H1 (cell line): ENCODE results near the gene RNPS1. TPM values are rescaled to one million over a fixed set of nuclear protein-coding genes. Genes with fewer than 3 reads are reported as not detected.

Experiments used
- HDAC6 ChIP-seq: IDR thresholded peaks from one replicate; pipeline ENCODE4 v1.7.1; 2012; ENCODE audit warnings: low read depth, mild to moderate bottlenecking, inconsistent platforms, low read length, moderate library complexity
- RNF2 ChIP-seq: fragments of 200-900, 300-1000 bp; sonication (generic); IDR thresholded peaks from 2 replicates; pipeline ENCODE4 v1.7.1; 2016; ENCODE audit warnings: borderline replicate concordance, low read depth, mild to moderate bottlenecking, antibody characterized with exemption, low read length; ENCODE audit not compliant: poor library complexity, severe bottlenecking; ENCODE audit errors: missing control alignments
- SUZ12 ChIP-seq: fragments of 200-600 bp; sonication (generic); IDR thresholded peaks from 2 replicates; pipeline ENCODE4 v1.6.1; 2012; ENCODE audit warnings: mild to moderate bottlenecking, inconsistent platforms, low read length, moderate library complexity, mixed read lengths
- TAF1 ChIP-seq: IDR thresholded peaks from 2 replicates; pipeline ENCODE4 v1.6.1; 2011; ENCODE audit warnings: mild to moderate bottlenecking, low read depth, low read length
- polyA plus RNA-seq, 7 experiments: library from polyadenylated mRNA; depleted of rRNA in 3 of 7; stranded (reverse) in 5 of 7; unstranded in 2 of 7; fragments of >200 nt in 5 of 7; fragments of 200-250 nt in 2 of 7; gene quantifications; 1 replicate in 5 of 7; 2 replicates in 1 of 7; 4 replicates in 1 of 7; pipeline versions ENCODE4 v1.2.1 to v1.2.3, GENCODE V29; 2011 to 2013; ENCODE audit warnings: missing spikeins in 2 of 7, mixed read lengths in 2 of 7
- total RNA-seq: library from RNA; stranded (reverse); fragmentation: NEBNext Ultra II Directional; extraction: Animal tissue kit (Norgen Biotek cat#: 25700); gene quantifications from 2 replicates; pipeline ENCODE4 v1.2.1, GENCODE V29; 2021

Gene RNPS1
- total and polyA plus RNA-seq, 2 of the 8 experiments (the other 6 are each of a cell fraction or from before 2014, with no cell fraction given) = 330 to 350 TPM

GRCh38 chr16:2232094-2232990, 35.6 kb downstream of the RNPS1 start (continued):
- TF ChIP-seq RNF2 = no peak
- TF ChIP-seq SUZ12 = no peak
- TF ChIP-seq HDAC6 = no peak
- TF ChIP-seq TAF1 = no peak
